IMR-90 (cell line): ENCODE data around the gene PGC. TPM values are rescaled to one million over a fixed set of nuclear protein-coding genes. Genes with fewer than 3 reads are reported as not detected.

ENCODE experiments used
- ATAC-seq: fragments of 200-7000 bp; cut with Tn5 transposase; 2 replicates; pipeline ENCODE4 v1.9.1; 2020; ENCODE audit warnings: low read depth, mild to moderate bottlenecking, moderate library complexity
- BruUV-seq: library from RNA; stranded (reverse); fragments of 400-500 nt; replicated peaks from 2 replicates; lab custom pipeline; 2021; lab: Mats Ljungman, UMichigan
- CTCF ChIA-PET: fragments of 300-600 bp; formaldehyde crosslinking; extraction: SDS; loops from one replicate; lab custom pipeline; 2021; ENCODE audit warnings: antibody characterized with exemption; lab: Yijun Ruan, JAX
- POLR2A ChIA-PET: fragments of 300-600 bp; sonication (Branson Sonifier 250); formaldehyde crosslinking; loops from one replicate; lab custom pipeline; 2022; ENCODE audit warnings: antibody characterized with exemption; ENCODE audit not compliant: unreplicated experiment; lab: Charles Lee
- DNase-seq: peaks from one replicate; pipeline ENCODE4 v3.0.0; 2013
- H2AFZ ChIP-seq: replicated peaks from 2 replicates; pipeline ENCODE3; 2013; ENCODE audit warnings: low read length, mild to moderate bottlenecking; ENCODE audit not compliant: poor library complexity
- H2AK5ac ChIP-seq: 2 replicates; pipeline ENCODE4 v1.6.1; 2013; ENCODE audit warnings: low read depth, low read length, inconsistent platforms
- H2AK9ac ChIP-seq: replicated peaks from 2 replicates; pipeline ENCODE3; 2013; ENCODE audit warnings: mild to moderate bottlenecking, low read depth, low read length, moderate library complexity; ENCODE audit not compliant: poor library complexity
- H2BK120ac ChIP-seq: 2 replicates; pipeline ENCODE4 v1.6.1; 2013; ENCODE audit warnings: low read depth, low read length, inconsistent platforms
- H2BK15ac ChIP-seq: 3 replicates; pipeline ENCODE4 v1.6.1; 2013; ENCODE audit warnings: low read depth, low read length, inconsistent platforms
- H2BK20ac ChIP-seq: 2 replicates; pipeline ENCODE4 v1.6.1; 2013; ENCODE audit warnings: low read depth, mild to moderate bottlenecking, inconsistent platforms, low read length, moderate library complexity
- H2BK5ac ChIP-seq: 2 replicates; pipeline ENCODE4 v1.6.1; 2013; ENCODE audit warnings: mild to moderate bottlenecking, low read depth, low read length, inconsistent platforms; ENCODE audit not compliant: poor library complexity, severe bottlenecking
- H3K14ac ChIP-seq: replicated peaks from 2 replicates; pipeline ENCODE4 v1.6.1; 2013; ENCODE audit warnings: low read depth, low read length, inconsistent platforms
- H3K18ac ChIP-seq: 2 replicates; pipeline ENCODE4 v1.6.1; 2013; ENCODE audit warnings: low read depth, low read length, control low read depth
- H3K23ac ChIP-seq: 2 replicates; pipeline ENCODE4 v1.6.1; 2013; ENCODE audit warnings: low read depth, low read length, inconsistent platforms
- H3K27ac ChIP-seq: 2 replicates; pipeline ENCODE4 v1.5.1; 2013; ENCODE audit warnings: mild to moderate bottlenecking, control low read depth, low read length; ENCODE audit not compliant: insufficient read depth
- H3K27me3 ChIP-seq: 2 replicates; pipeline ENCODE4 v1.6.1; 2013; ENCODE audit warnings: low read length; ENCODE audit not compliant: control insufficient read depth, insufficient read depth
- H3K36me3 ChIP-seq: 2 replicates; pipeline ENCODE4 v1.6.1; 2013; ENCODE audit warnings: low read length, mixed read lengths; ENCODE audit not compliant: control insufficient read depth, insufficient read depth
- H3K4ac ChIP-seq: 2 replicates; pipeline ENCODE4 v1.6.1; 2013; ENCODE audit warnings: low read depth, low read length, inconsistent platforms
- H3K4me1 ChIP-seq: 2 replicates; pipeline ENCODE4 v1.6.1; 2013; ENCODE audit warnings: low read length, mixed read lengths; ENCODE audit not compliant: control insufficient read depth, insufficient read depth
- H3K4me2 ChIP-seq: 2 replicates; pipeline ENCODE4 v1.6.1; 2013; ENCODE audit warnings: low read depth, mild to moderate bottlenecking, control low read depth, low read length, moderate library complexity
- H3K4me3 ChIP-seq: 2 replicates; pipeline ENCODE4 v1.5.1; 2013; ENCODE audit warnings: low read depth, mild to moderate bottlenecking, control low read depth, low read length, moderate library complexity; ENCODE audit not compliant: insufficient read depth
- H3K56ac ChIP-seq: 2 replicates; pipeline ENCODE4 v1.6.1; 2013; ENCODE audit warnings: low read length, inconsistent platforms; ENCODE audit not compliant: insufficient read depth; ENCODE audit errors: extremely low read depth
- H3K79me1 ChIP-seq, 2 experiments: 2 replicates each; pipeline ENCODE4 v1.6.1; 2013; ENCODE audit warnings: low read length in 2 of 2, inconsistent platforms in 1 of 2, low read depth in 1 of 2
- H3K9ac ChIP-seq: 2 replicates; pipeline ENCODE4 v1.6.1; 2013; ENCODE audit warnings: low read depth, low read length, control low read depth
- H3K9me1 ChIP-seq: 2 replicates; pipeline ENCODE4 v1.6.1; 2013; ENCODE audit warnings: low read length, inconsistent platforms; ENCODE audit not compliant: insufficient read depth
- H3K9me3 ChIP-seq: 2 replicates; pipeline ENCODE4 v1.6.1; 2013; ENCODE audit warnings: low read length; ENCODE audit not compliant: control insufficient read depth, insufficient read depth
- H4K20me1 ChIP-seq: 2 replicates; pipeline ENCODE4 v1.6.1; 2013; ENCODE audit warnings: low read length, inconsistent platforms; ENCODE audit not compliant: insufficient read depth
- H4K5ac ChIP-seq: 2 replicates; pipeline ENCODE4 v1.6.1; 2013; ENCODE audit warnings: mild to moderate bottlenecking, low read depth, low read length, control low read depth
- H4K8ac ChIP-seq, 2 experiments: 2 replicates each; pipeline ENCODE4 v1.6.1; 2013; ENCODE audit warnings: low read depth in 2 of 2, low read length in 2 of 2, control low read depth in 1 of 2, inconsistent platforms in 1 of 2
- H4K91ac ChIP-seq: 2 replicates; pipeline ENCODE4 v1.6.1; 2013; ENCODE audit warnings: low read depth, low read length, inconsistent platforms; ENCODE audit not compliant: insufficient read depth
- BHLHE40 ChIP-seq: fragments of 150-350 bp; IDR thresholded peaks from 2 replicates; pipeline ENCODE4 v1.6.1; 2016; ENCODE audit warnings: mild to moderate bottlenecking, low read depth, low read length
- CHD1 ChIP-seq: IDR thresholded peaks from 2 replicates; pipeline ENCODE4 v1.6.1; 2012; ENCODE audit warnings: low read depth, low read length, improper control_type of control experiment
- FOS ChIP-seq: fragments of 150-350 bp; IDR thresholded peaks from 2 replicates; pipeline ENCODE4 v1.6.1; 2016; ENCODE audit warnings: low read depth, low read length
- MAFK ChIP-seq: IDR thresholded peaks from 2 replicates; pipeline ENCODE4 v1.6.1; 2012; ENCODE audit warnings: low read depth, low read length, improper control_type of control experiment
- MAZ ChIP-seq: IDR thresholded peaks from 2 replicates; pipeline ENCODE4 v1.6.1; 2012; ENCODE audit warnings: low read depth, mild to moderate bottlenecking, low read length, improper control_type of control experiment, moderate library complexity, borderline replicate concordance
- MXI1 ChIP-seq: IDR thresholded peaks from 2 replicates; pipeline ENCODE4 v1.6.1; 2012; ENCODE audit warnings: low read depth, mild to moderate bottlenecking, low read length, moderate library complexity, borderline replicate concordance
- NFE2L2 ChIP-seq: fragments of 150-350 bp; IDR thresholded peaks from 2 replicates; pipeline ENCODE4 v1.6.1; 2016; ENCODE audit warnings: low read depth, mild to moderate bottlenecking, low read length
- POLR2A ChIP-seq: IDR thresholded peaks from 2 replicates; pipeline ENCODE4 v1.6.1; 2012; ENCODE audit warnings: mild to moderate bottlenecking, low read depth, low read length
- RAD21 ChIP-seq: IDR thresholded peaks from 2 replicates; pipeline ENCODE4 v1.6.1; 2012; ENCODE audit warnings: low read length, improper control_type of control experiment
- RCOR1 ChIP-seq: IDR thresholded peaks from 2 replicates; pipeline ENCODE4 v1.6.1; 2012; ENCODE audit warnings: mild to moderate bottlenecking, low read length, improper control_type of control experiment; ENCODE audit not compliant: insufficient replicate concordance
- RFX5 ChIP-seq: IDR thresholded peaks from 2 replicates; pipeline ENCODE4 v1.8.0; 2012; ENCODE audit warnings: low read depth, mild to moderate bottlenecking, low read length, moderate library complexity
- SMC3 ChIP-seq: fragments of 150-350 bp; IDR thresholded peaks from 2 replicates; pipeline ENCODE4 v1.6.1; 2016; ENCODE audit warnings: low read depth, mild to moderate bottlenecking, antibody characterized with exemption, low read length, moderate library complexity
- WGBS, 2 experiments: methylation state at CpG; one replicate each; pipeline versions ENCODE4 v1.1.5 to v1.1.7; 2013; ENCODE audit warnings: missing lambda C conversion rate in 2 of 2; ENCODE audit not compliant: insufficient read length in 1 of 2; ENCODE audit errors: extremely low coverage in 2 of 2; 5-methylcytosine and 5-hydroxymethylcytosine counted together
- dilution Hi-C: fragments of 300-500 bp; cut with HindIII; formaldehyde crosslinking; loops from one replicate; pipeline ENCODE4 v1.14.3; 2018; ENCODE audit warnings: low sequenced_read_pairs; ENCODE audit not compliant: unreplicated experiment
- in situ Hi-C: fragments of 300-500 bp; cut with MboI; formaldehyde crosslinking; loops from 3 replicates; pipeline ENCODE4 v1.14.3; 2019; ENCODE audit warnings: low sequenced_read_pairs, inconsistent platforms, mixed read lengths
- intact Hi-C: fragments of 100-400 bp; cut with micrococcal nuclease; formaldehyde crosslinking; loops from 2 replicates; pipeline ENCODE4 v1.10.0; 2022
- polyA plus RNA-seq, 3 experiments: library from polyadenylated mRNA; depleted of rRNA; stranded (reverse); fragments of >200 nt; gene quantifications; 2 replicates each; pipeline ENCODE4 v1.2.3, GENCODE V29; 2012; ENCODE audit warnings: low replicate concordance in 1 of 3
- total RNA-seq: library from RNA; depleted of rRNA; stranded (reverse); fragments of >200 nt; gene quantifications from 2 replicates; pipeline ENCODE4 v1.2.3, GENCODE V29; 2012
- TF ChIP-seq, protein P1 (sequence below): fragments of 150-350 bp; IDR thresholded peaks from 2 replicates; pipeline ENCODE4 v1.6.1; 2016; ENCODE audit warnings: low read depth, mild to moderate bottlenecking, low read length, moderate library complexity, borderline replicate concordance
- TF ChIP-seq, protein P2 (sequence below): fragments of 150-350 bp; IDR thresholded peaks from 2 replicates; pipeline ENCODE4 v1.6.1; 2017; ENCODE audit warnings: mild to moderate bottlenecking, antibody characterized with exemption, low read length, low read depth
- TF ChIP-seq, protein P3 (sequence below): conservative IDR thresholded peaks from 2 replicates; pipeline ENCODE4 v1.5.1; 2012; ENCODE audit warnings: mild to moderate bottlenecking, low read depth, low read length, improper control_type of control experiment

PGC gene
- total and polyA plus RNA-seq, 2 of the 4 experiments (the other 2 are of a cell fraction): not detected

GRCh38 chr6:41771058-41771983 lies 24.1 kb upstream of the PGC start:
- dilution Hi-C loops: no loop called here
- H4K20me1 ChIP-seq: no peaks in the 10 kb centered on the region
- H2BK15ac ChIP-seq: no peak overlapping the region
- no peak overlapping the region for H2AK9ac ChIP-seq
- no peaks in the 10 kb centered on the region for H3K9me1 ChIP-seq
- H2AFZ ChIP-seq: no peak overlapping the region
- H3K9me3 ChIP-seq: no peaks in the 10 kb centered on the region
- H2AK5ac ChIP-seq: no peak overlapping the region
- no TSS peak for BruUV-seq
- H4K8ac ChIP-seq: no peak overlapping the region
- no peak overlapping the region for H3K14ac ChIP-seq
- no peak overlapping the region for H4K5ac ChIP-seq
- no peak overlapping the region for H2BK5ac ChIP-seq
- no peak overlapping the region for H3K4ac ChIP-seq
- no peaks in the 10 kb centered on the region for H3K27me3 ChIP-seq
- ChIA-PET CTCF (no interaction called here), POLR2A (no interaction called here)
- no peak overlapping the region for H3K27ac ChIP-seq
- intact Hi-C loops: no loop called here
- WGBS, 2 experiments: 92% methylated on average over 9 of the region's 29 CpGs; no CpG with 5 or more reads in 1 of the 2 experiments
- peaks cover 39% of the 10 kb centered on the region for H3K36me3 ChIP-seq
- H3K18ac ChIP-seq: no peak overlapping the region
- no peaks in the 10 kb centered on the region for H3K79me1 ChIP-seq
- no peak overlapping the region for H4K91ac ChIP-seq
- DNase-seq (no peak), ATAC-seq (no peak)
- no peak overlapping the region for H3K9ac ChIP-seq
- H2BK120ac ChIP-seq: no peak overlapping the region
- H3K4me2 ChIP-seq: no peak overlapping the region
- in situ Hi-C loops: no loop called here
- no peak overlapping the region for H2BK20ac ChIP-seq
- H3K23ac ChIP-seq: no peak overlapping the region
- H3K4me1 ChIP-seq: peaks cover 5% of the 10 kb centered on the region; the same call in 1 of the 2 replicates
- no peak overlapping the region for H3K56ac ChIP-seq
- H3K4me3 ChIP-seq: no peak overlapping the region
- no peak for TF ChIP-seq POLR2A
- TF ChIP-seq, protein P1, sequence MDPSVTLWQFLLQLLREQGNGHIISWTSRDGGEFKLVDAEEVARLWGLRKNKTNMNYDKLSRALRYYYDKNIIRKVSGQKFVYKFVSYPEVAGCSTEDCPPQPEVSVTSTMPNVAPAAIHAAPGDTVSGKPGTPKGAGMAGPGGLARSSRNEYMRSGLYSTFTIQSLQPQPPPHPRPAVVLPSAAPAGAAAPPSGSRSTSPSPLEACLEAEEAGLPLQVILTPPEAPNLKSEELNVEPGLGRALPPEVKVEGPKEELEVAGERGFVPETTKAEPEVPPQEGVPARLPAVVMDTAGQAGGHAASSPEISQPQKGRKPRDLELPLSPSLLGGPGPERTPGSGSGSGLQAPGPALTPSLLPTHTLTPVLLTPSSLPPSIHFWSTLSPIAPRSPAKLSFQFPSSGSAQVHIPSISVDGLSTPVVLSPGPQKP: no peak
- no peak for TF ChIP-seq CHD1
- TF ChIP-seq, protein P2, sequence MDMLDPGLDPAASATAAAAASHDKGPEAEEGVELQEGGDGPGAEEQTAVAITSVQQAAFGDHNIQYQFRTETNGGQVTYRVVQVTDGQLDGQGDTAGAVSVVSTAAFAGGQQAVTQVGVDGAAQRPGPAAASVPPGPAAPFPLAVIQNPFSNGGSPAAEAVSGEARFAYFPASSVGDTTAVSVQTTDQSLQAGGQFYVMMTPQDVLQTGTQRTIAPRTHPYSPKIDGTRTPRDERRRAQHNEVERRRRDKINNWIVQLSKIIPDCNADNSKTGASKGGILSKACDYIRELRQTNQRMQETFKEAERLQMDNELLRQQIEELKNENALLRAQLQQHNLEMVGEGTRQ: no peak
- no peak for TF ChIP-seq MXI1
- TF ChIP-seq BHLHE40: no peak
- TF ChIP-seq NFE2L2: no peak
- TF ChIP-seq MAFK: no peak
- TF ChIP-seq RAD21: no peak
- no peak for TF ChIP-seq MAZ
- TF ChIP-seq RFX5: no peak
- no peak for TF ChIP-seq RCOR1
- TF ChIP-seq, protein P3, sequence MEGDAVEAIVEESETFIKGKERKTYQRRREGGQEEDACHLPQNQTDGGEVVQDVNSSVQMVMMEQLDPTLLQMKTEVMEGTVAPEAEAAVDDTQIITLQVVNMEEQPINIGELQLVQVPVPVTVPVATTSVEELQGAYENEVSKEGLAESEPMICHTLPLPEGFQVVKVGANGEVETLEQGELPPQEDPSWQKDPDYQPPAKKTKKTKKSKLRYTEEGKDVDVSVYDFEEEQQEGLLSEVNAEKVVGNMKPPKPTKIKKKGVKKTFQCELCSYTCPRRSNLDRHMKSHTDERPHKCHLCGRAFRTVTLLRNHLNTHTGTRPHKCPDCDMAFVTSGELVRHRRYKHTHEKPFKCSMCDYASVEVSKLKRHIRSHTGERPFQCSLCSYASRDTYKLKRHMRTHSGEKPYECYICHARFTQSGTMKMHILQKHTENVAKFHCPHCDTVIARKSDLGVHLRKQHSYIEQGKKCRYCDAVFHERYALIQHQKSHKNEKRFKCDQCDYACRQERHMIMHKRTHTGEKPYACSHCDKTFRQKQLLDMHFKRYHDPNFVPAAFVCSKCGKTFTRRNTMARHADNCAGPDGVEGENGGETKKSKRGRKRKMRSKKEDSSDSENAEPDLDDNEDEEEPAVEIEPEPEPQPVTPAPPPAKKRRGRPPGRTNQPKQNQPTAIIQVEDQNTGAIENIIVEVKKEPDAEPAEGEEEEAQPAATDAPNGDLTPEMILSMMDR: no peak
- no peak for TF ChIP-seq SMC3
- no peak for TF ChIP-seq FOS
